ENCODE data around the gene MAN2C1. TPM values are rescaled to one million over a fixed set of nuclear protein-coding genes. Genes with fewer than 3 reads are reported as not detected.

Gene MAN2C1
- total RNA-seq, 4 donors from 2014 or later, result 84.9 to 199 (median 136) TPM

DNA sequence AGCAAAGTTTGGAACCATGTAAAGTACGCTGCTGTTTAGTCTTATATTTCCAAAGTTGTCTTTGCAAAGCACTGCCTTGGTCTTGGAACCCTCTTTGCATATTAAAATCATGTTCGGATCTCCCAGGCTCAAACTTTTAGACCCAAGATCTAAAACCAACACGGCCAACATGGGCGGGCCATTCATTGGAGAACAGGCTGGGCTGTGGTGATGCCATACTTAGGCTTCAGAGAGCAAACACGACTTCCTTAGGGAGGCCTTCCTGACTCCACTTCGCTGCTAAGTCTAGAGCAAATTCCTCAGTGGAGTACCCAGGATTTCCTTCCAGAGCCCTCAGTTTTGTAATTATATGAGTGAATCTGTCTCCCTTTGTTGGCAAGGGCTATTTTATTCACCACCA lies 3.5 kb downstream of the MAN2C1 start:
- WGBS, 2 donors, result 92 to 96% methylated on average over 6 of the region's 6 CpGs
- no peak overlapping the region for H3K4me3 ChIP-seq (ENCODE audit: low read depth, poor library complexity, severe bottlenecking)
- intact Hi-C loops (cut with DNase I; ENCODE audit: low total_unique reads), result loop anchor here (10.0 kb wide), 1 partner anchor 290 kb away; no protein-coding TSS in a partner anchor
- TF ChIP-seq POLR2A (IDR thresholded peaks at IDR 0.05), result no peak
- TF ChIP-seq CTCF (IDR thresholded peaks at IDR 0.05), result no peak
- DNase-seq (ENCODE audit: low spot score in 2 of 2), result peak in 1 of 2 donors; percentile 50

DNA sequence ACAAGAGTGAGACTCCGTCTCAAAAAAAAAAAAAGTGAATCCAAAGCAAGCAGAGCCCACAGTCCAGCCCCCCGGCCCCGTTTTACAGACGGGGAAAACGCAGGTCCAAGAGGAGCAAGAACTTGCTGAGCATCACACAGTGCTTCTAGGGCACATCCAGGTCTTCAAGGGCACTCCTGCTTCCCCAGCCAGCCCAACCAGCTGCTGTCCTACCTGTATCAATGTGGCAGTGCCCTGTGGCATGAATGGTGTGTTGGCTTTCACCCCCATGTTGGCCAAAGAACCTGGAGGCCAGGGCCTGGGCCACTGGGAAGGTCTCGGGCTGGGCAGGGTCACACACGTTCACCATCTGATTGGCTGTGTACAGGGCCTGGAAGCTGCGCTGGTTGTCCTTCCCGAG lies 4.6 kb downstream of the MAN2C1 start:
- intact Hi-C loops (cut with DNase I; ENCODE audit: low total_unique reads), result loop anchor here (10.0 kb wide), 1 partner anchor 291 kb away; no protein-coding TSS in a partner anchor
- WGBS, 2 donors, result 88 to 91% methylated on average over 8 to 9 of the region's 9 CpGs
- H3K4me3 ChIP-seq (ENCODE audit: low read depth, poor library complexity, severe bottlenecking), result no peak overlapping the region
- TF ChIP-seq CTCF (IDR thresholded peaks at IDR 0.05) (no peak), POLR2A (IDR thresholded peaks at IDR 0.05) (no peak)
- peak in 1 of 2 donors; percentile 82 for DNase-seq (ENCODE audit: low spot score in 2 of 2)

DNA sequence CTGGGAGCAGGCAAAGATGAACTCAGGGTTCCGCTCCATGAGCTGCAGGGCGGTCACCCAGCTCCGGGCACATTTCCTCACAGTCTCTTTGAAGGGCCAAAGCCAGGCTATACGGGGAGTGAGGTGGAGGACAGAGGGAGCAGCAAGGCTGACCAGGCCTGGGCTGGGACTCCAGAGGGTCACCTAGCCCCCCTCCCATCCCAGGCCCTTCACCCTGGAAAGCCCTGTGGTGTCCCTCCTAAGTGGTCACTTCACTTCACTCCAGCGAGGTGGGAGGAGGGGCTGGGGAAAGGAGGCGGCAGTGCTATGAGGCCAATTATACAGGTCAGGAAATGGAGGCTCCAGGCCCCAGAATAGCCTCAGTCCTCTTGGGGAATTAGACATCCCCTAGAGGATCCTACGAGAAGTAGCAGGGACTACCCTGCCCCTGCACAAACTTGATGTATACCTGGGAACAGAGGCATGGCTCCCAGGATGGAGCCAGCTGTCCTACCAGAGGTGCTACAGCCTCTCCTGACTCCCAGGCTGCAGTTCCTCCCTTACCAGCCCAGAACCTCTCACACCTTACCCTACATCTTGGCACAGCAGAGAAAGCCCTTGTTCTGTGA lies 5.7 kb downstream of the MAN2C1 start:
- no peak overlapping the region for H3K4me3 ChIP-seq (ENCODE audit: low read depth, poor library complexity, severe bottlenecking)
- TF ChIP-seq CTCF (IDR thresholded peaks at IDR 0.05) (no peak), POLR2A (IDR thresholded peaks at IDR 0.05) (no peak)
- peak in 1 of 2 donors; percentile 76 for DNase-seq (ENCODE audit: low spot score in 2 of 2)
- 87 to 88% methylated on average over 7 of the region's 7 CpGs for WGBS, 2 donors
- intact Hi-C loops (cut with DNase I; ENCODE audit: low total_unique reads), result loop anchor here (10.0 kb wide), 1 partner anchor 292 kb away; no protein-coding TSS in a partner anchor

GRCh38 chr15:75361989-75362641 lies 6.3 kb downstream of the MAN2C1 start:
- intact Hi-C loops (cut with DNase I; ENCODE audit: low total_unique reads), result loop anchor here (10.0 kb wide), 1 partner anchor 293 kb away; no protein-coding TSS in a partner anchor
- no peak for DNase-seq (ENCODE audit: low spot score in 2 of 2)
- H3K4me3 ChIP-seq (ENCODE audit: low read depth, poor library complexity, severe bottlenecking), result no peak overlapping the region
- WGBS, 2 donors, result 80 to 90% methylated on average over 10 to 11 of the region's 13 CpGs
- TF ChIP-seq CTCF (IDR thresholded peaks at IDR 0.05), result no peak
- no peak for TF ChIP-seq POLR2A (IDR thresholded peaks at IDR 0.05)

- WGBS, 2 donors, result 88 to 94% methylated on average over 5 to 9 of the region's 10 CpGs
- DNase-seq (ENCODE audit: low spot score in 2 of 2), result peak in 1 of 2 donors; percentile 76
- H3K4me3 ChIP-seq (ENCODE audit: low read depth, poor library complexity, severe bottlenecking), result no peak overlapping the region
- intact Hi-C loops (cut with DNase I; ENCODE audit: low total_unique reads), result loop anchor here (10.0 kb wide), 1 partner anchor 293 kb away; no protein-coding TSS in a partner anchor
- TF ChIP-seq POLR2A (IDR thresholded peaks at IDR 0.05) (no peak), CTCF (IDR thresholded peaks at IDR 0.05) (no peak)
Observed at GRCh38 chr15:75361361-75361988, 6.9 kb downstream of the MAN2C1 start.
